Kidney (tissue), 14 donors: ENCODE results near the gene PICALM. TPM values are rescaled to one million over a fixed set of nuclear protein-coding genes. Genes with fewer than 3 reads are reported as not detected.

Experiments
- DNase-seq, 5 donors: peaks; one replicate each; pipeline ENCODE4 v3.0.0-alpha.2; 2013 to 2020
- FAIRE-seq: peaks from 2 replicates; lab custom pipeline; 2012; peaks lifted over from hg19 to GRCh38; lab: Jason Lieb, UNC
- H3K27ac ChIP-seq, 2 donors: one replicate each; pipeline ENCODE4 v1.7.0; 2013; ENCODE audit warnings: low read depth in 2 of 2, low read length in 2 of 2, inconsistent platforms in 1 of 2
- H3K27me3 ChIP-seq: one replicate; pipeline ENCODE4 v1.7.1; 2013; ENCODE audit warnings: low read length, inconsistent platforms; ENCODE audit not compliant: control insufficient read depth, insufficient read depth
- H3K36me3 ChIP-seq, 3 donors: one replicate each; pipeline versions ENCODE4 v1.7.0 to v1.7.1; 2013; ENCODE audit warnings: low read length in 3 of 3, control low read depth in 1 of 3, inconsistent platforms in 1 of 3; ENCODE audit not compliant: insufficient read depth in 3 of 3, control insufficient read depth in 2 of 3
- H3K4me1 ChIP-seq, 3 donors: one replicate each; pipeline versions ENCODE4 v1.7.0 to v1.7.1; 2013; ENCODE audit warnings: low read length in 3 of 3, inconsistent platforms in 1 of 3, low read depth in 1 of 3; ENCODE audit not compliant: control insufficient read depth in 2 of 3, insufficient read depth in 2 of 3
- H3K4me3 ChIP-seq, 3 donors: one replicate each; pipeline versions ENCODE4 v1.7.0 to v1.8.1; 2013; ENCODE audit warnings: low read length in 3 of 3, control low read depth in 1 of 3, inconsistent platforms in 1 of 3
- H3K9ac ChIP-seq, 3 donors: one replicate each; pipeline versions ENCODE4 v1.7.0 to v1.7.1; 2013; ENCODE audit warnings: low read length in 3 of 3, control low read depth in 1 of 3, inconsistent platforms in 1 of 3
- H3K9me3 ChIP-seq, 3 donors: one replicate each; pipeline versions ENCODE4 v1.7.0 to v1.7.1; 2013; ENCODE audit warnings: low read length in 3 of 3, control low read depth in 1 of 3, inconsistent platforms in 1 of 3; ENCODE audit not compliant: control insufficient read depth in 2 of 3, insufficient read depth in 1 of 3
- CTCF ChIP-seq: IDR thresholded peaks from 3 replicates; pipeline ENCODE4 v1.5.1; 2012; ENCODE audit warnings: mild to moderate bottlenecking, moderate library complexity, borderline replicate concordance; ENCODE audit not compliant: insufficient read depth; ENCODE audit errors: extremely low read depth
- intact Hi-C: fragments of 100-400 bp; cut with DNase I; formaldehyde crosslinking; loops from one replicate; pipeline ENCODE4 v1.11.1; 2022
- polyA plus RNA-seq: library from polyadenylated mRNA; stranded (reverse); fragments of 350-450 nt; fragmentation: Illumina TruSeq; extraction: RNeasy Lipid Tissue Mini Kit (QIAGEN cat#74804); gene quantifications from one replicate; pipeline ENCODE4 v1.2.3, GENCODE V29; 2014; ENCODE audit warnings: low read depth, low replicate concordance; ENCODE audit not compliant: insufficient read depth
- total RNA-seq: library from RNA; stranded (reverse); fragmentation: NEBNext Ultra II Directional; extraction: Animal tissue kit (Norgen Biotek cat#: 25700); gene quantifications from one replicate; pipeline ENCODE4 v1.2.1, GENCODE V29; 2021
- donor health status: control.
- donor health status: control.
- donor health status: control.
- donor health status: control.
- donor health status: control.
- donor health status: DM: yes; HTN: yes; CAD: no.
- donor health status: Normal renal cell carcinoma (clear cell type).

The PICALM gene
- total and polyA plus RNA-seq, 2 donors from 2014 or later: 118 to 244 TPM

- no peaks in the 10 kb centered on the region for H3K27me3 ChIP-seq
- H3K4me1 ChIP-seq: peaks cover 6 to 24% (median 7%) of the 10 kb centered on the region in 3 donors
- peak overlapping the region; percentile 87 to 98 (median 93) for H3K9ac ChIP-seq
- H3K36me3 ChIP-seq: no peaks in the 10 kb centered on the region
- no peaks in the 10 kb centered on the region for H3K9me3 ChIP-seq
- DNase-seq: peak in 2 of 5 donors; percentile 70 to 75
- no peak for FAIRE-seq
- TF ChIP-seq CTCF: no peak
- peak overlapping the region; percentile 97 to 99 for H3K27ac ChIP-seq
- peak overlapping the region; percentile 87 to 100 (median 93) for H3K4me3 ChIP-seq
- intact Hi-C loops: no loop called here
Observed at GRCh38 chr11:86067009-86067850, 1.7 kb downstream of the PICALM start.

- Histone ChIP-seq H3K27ac (peak overlapping the region; percentile 97 to 99), H3K9ac (peak overlapping the region; percentile 87 to 98 (median 93)), H3K36me3 (no peaks in the 10 kb centered on the region), H3K27me3 (no peaks in the 10 kb centered on the region), H3K9me3 (no peaks in the 10 kb centered on the region), H3K4me3 (peak overlapping the region; percentile 87 to 100 (median 93)), H3K4me1 (peaks cover 6 to 29% (median 9%) of the 10 kb centered on the region in 3 donors)
- DNase-seq (no peak), FAIRE-seq (no peak)
- intact Hi-C loops: no loop called here
- TF ChIP-seq CTCF: no peak
Observed at GRCh38 chr11:86066657-86067008, 2.3 kb downstream of the PICALM start.

GRCh38 chr11:86066033-86066432, 2.9 kb downstream of the PICALM start:
- Histone ChIP-seq H3K4me1 (peaks cover 6 to 31% (median 9%) of the 10 kb centered on the region in 3 donors), H3K4me3 (peak overlapping the region; percentile 87 to 100 (median 93)), H3K9ac (peak overlapping the region; percentile 87 to 98 (median 93)), H3K27ac (peak overlapping the region; percentile 97 to 99), H3K36me3 (no peaks in the 10 kb centered on the region), H3K9me3 (no peaks in the 10 kb centered on the region), H3K27me3 (no peaks in the 10 kb centered on the region)
- intact Hi-C loops: no loop called here
- TF ChIP-seq CTCF: no peak
- DNase-seq: peak in 1 of 5 donors; percentile 28
- FAIRE-seq: no peak
